ENCODE measurements around the gene WDR6. TPM values are rescaled to one million over a fixed set of nuclear protein-coding genes. Genes with fewer than 3 reads are reported as not detected.

WDR6 gene
- total RNA-seq, 1 experiment from 2014 or later, result 88.5 TPM

GRCh38 chr3:48999085-48999858 lies 7.9 kb upstream of the WDR6 start:
- no peaks in the 10 kb centered on the region for H3K4me1 ChIP-seq (ENCODE audit: insufficient read depth, low read length, poor library complexity, severe bottlenecking)
- no peaks in the 10 kb centered on the region for H3K27me3 ChIP-seq (replicated peaks; ENCODE audit: insufficient read depth, low read depth, low read length, poor library complexity)
- intact Hi-C loops (cut with micrococcal nuclease; ENCODE audit: unreplicated experiment), result no loop called here
- no peak overlapping the region for H3K27ac ChIP-seq (ENCODE audit: low read depth, low read length, poor library complexity, severe bottlenecking)
- H3K36me3 ChIP-seq (ENCODE audit: insufficient read depth, low read length, poor library complexity, severe bottlenecking), result no peaks in the 10 kb centered on the region
- H3K9me3 ChIP-seq (ENCODE audit: low read depth, low read length, poor library complexity, severe bottlenecking), result no peaks in the 10 kb centered on the region
- H3K4me3 ChIP-seq (ENCODE audit: low read depth, low read length, poor library complexity, severe bottlenecking), result no peak overlapping the region
- POLR2A ChIA-PET (ENCODE audit: low non-redundant PET), result no interaction called here
- BruUV-seq (replicated peaks), result no TSS peak
- CTCF ChIA-PET, result no interaction called here
- TF ChIP-seq EZH2 (IDR thresholded peaks at IDR 0.05; ENCODE audit: borderline replicate concordance, low read depth, low read length, poor library complexity, severe bottlenecking), result no peak
- no peak for TF ChIP-seq CTCF (conservative IDR thresholded peaks at IDR 0.05; ENCODE audit: low read depth, low read length)
- no peak for DNase-seq (ENCODE audit: low spot score)

DNA sequence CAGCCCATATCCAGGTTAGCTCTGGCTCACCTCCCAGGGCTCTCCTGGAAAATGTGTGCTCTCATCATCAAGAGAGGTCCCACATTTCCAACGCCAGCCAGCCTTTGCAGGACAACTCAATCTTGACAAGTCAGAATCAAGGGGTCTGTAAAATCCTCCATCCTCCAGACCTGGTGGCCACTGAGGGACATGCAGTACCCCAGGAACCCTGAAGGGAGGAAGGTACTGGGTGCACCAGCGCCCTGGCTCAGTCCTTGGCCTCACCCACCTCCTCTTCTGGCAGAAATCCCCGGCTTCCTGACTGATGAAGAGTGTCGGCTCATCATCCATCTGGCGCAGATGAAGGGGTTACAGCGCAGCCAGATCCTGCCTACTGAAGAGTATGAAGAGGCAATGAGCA lies 6.0 kb upstream of the WDR6 start:
- no TSS peak for BruUV-seq (replicated peaks)
- TF ChIP-seq EZH2 (IDR thresholded peaks at IDR 0.05; ENCODE audit: borderline replicate concordance, low read depth, low read length, poor library complexity, severe bottlenecking) (no peak), CTCF (conservative IDR thresholded peaks at IDR 0.05; ENCODE audit: low read depth, low read length) (no peak)
- H3K4me1 ChIP-seq (ENCODE audit: insufficient read depth, low read length, poor library complexity, severe bottlenecking), result no peaks in the 10 kb centered on the region
- no peak for DNase-seq (ENCODE audit: low spot score)
- CTCF ChIA-PET, result no interaction called here
- H3K4me3 ChIP-seq (ENCODE audit: low read depth, low read length, poor library complexity, severe bottlenecking), result no peak overlapping the region
- H3K27me3 ChIP-seq (replicated peaks; ENCODE audit: insufficient read depth, low read depth, low read length, poor library complexity), result no peaks in the 10 kb centered on the region
- POLR2A ChIA-PET (ENCODE audit: low non-redundant PET), result no interaction called here
- H3K36me3 ChIP-seq (ENCODE audit: insufficient read depth, low read length, poor library complexity, severe bottlenecking), result no peaks in the 10 kb centered on the region
- no peaks in the 10 kb centered on the region for H3K9me3 ChIP-seq (ENCODE audit: low read depth, low read length, poor library complexity, severe bottlenecking)
- intact Hi-C loops (cut with micrococcal nuclease; ENCODE audit: unreplicated experiment), result no loop called here
- no peak overlapping the region for H3K27ac ChIP-seq (ENCODE audit: low read depth, low read length, poor library complexity, severe bottlenecking)

DNA sequence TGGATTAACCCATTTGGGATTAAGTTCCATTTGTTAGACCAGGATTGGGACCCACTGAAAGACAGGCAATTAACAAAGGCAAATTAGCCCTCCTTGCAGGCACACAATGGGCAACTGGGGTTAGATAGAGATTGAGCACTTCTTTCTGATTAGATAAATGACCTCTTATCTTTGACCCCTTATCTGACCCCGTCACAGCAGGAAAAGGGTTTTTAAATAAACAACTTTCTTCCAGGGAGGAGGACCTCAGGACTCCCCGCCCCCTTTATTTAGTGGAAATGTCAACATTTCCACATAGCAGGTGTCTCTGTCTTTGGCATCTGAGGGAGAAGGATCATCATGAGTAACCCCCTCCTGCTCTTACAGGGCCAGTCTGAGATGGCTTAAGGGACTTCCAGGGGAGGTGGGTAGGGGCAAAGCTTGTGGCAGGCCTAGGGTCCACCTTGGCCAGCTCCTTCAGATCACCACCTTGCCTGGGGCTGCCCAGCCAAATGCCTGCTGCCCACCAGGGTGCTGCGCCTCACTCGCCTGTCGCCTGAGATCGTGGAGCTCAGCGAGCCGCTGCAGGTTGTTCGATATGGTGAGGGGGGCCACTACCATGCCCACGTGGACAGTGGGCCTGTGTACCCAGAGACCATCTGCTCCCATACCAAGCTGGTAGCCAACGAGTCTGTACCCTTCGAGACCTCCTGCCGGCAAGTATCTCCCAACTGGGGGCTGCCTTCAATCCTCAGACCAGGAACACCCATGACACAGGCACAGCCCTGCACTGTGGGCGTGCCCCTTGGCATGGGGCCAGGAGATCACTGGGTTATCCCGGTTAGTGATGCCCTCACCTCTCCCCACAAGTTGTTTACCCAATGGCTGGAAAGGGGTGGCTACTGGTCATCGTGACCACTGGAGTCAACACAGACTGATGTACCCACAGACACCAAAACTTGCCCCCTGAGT lies 2.6 kb upstream of the WDR6 start:
- no peak overlapping the region for H3K27ac ChIP-seq (ENCODE audit: low read depth, low read length, poor library complexity, severe bottlenecking)
- no peaks in the 10 kb centered on the region for H3K27me3 ChIP-seq (replicated peaks; ENCODE audit: insufficient read depth, low read depth, low read length, poor library complexity)
- no peak for DNase-seq (ENCODE audit: low spot score)
- no peak for TF ChIP-seq EZH2 (IDR thresholded peaks at IDR 0.05; ENCODE audit: borderline replicate concordance, low read depth, low read length, poor library complexity, severe bottlenecking)
- TF ChIP-seq CTCF (conservative IDR thresholded peaks at IDR 0.05; ENCODE audit: low read depth, low read length), result no peak
- H3K4me1 ChIP-seq (ENCODE audit: insufficient read depth, low read length, poor library complexity, severe bottlenecking), result no peaks in the 10 kb centered on the region
- no peak overlapping the region for H3K4me3 ChIP-seq (ENCODE audit: low read depth, low read length, poor library complexity, severe bottlenecking)
- intact Hi-C loops (cut with micrococcal nuclease; ENCODE audit: unreplicated experiment), result no loop called here
- ChIA-PET CTCF (no interaction called here), POLR2A (ENCODE audit: low non-redundant PET) (no interaction called here)
- H3K9me3 ChIP-seq (ENCODE audit: low read depth, low read length, poor library complexity, severe bottlenecking), result no peaks in the 10 kb centered on the region
- no peaks in the 10 kb centered on the region for H3K36me3 ChIP-seq (ENCODE audit: insufficient read depth, low read length, poor library complexity, severe bottlenecking)
- no TSS peak for BruUV-seq (replicated peaks)

Data from A673 (cell line).